ENCODE data around the gene PRAME.
A peak's percentile ranks its signal among the peaks of the same experiment; 100 is the strongest.

PRAME gene

DNA sequence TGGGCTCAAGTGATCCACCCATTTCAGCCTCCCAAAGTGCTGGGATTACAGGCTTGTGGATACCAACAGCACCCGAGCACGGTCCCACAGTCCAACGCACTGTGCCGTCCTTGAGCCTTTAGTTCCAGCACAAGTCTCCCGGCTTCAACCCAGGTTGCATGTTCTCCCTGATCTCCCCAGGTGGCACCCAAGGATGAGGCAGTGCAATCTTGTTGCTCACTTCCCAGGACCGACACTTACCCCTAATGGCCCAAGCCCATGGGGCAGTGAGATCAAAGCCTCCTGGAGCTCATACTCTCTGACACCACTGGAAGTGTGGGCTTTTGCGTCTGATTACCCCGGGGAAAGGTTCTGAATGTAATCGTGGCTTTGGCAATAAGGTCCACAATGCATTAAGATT, 3.5 kb downstream of the PRAME start:
- in situ Hi-C loops (cut with MboI; ENCODE audit: low pct_unique_long_range_greater_than_20kb, low sequenced_read_pairs) = loop anchor here (25.0 kb wide), 1 partner anchor 93 kb away; no protein-coding TSS in a partner anchor
- no peak for DNase-seq

DNA sequence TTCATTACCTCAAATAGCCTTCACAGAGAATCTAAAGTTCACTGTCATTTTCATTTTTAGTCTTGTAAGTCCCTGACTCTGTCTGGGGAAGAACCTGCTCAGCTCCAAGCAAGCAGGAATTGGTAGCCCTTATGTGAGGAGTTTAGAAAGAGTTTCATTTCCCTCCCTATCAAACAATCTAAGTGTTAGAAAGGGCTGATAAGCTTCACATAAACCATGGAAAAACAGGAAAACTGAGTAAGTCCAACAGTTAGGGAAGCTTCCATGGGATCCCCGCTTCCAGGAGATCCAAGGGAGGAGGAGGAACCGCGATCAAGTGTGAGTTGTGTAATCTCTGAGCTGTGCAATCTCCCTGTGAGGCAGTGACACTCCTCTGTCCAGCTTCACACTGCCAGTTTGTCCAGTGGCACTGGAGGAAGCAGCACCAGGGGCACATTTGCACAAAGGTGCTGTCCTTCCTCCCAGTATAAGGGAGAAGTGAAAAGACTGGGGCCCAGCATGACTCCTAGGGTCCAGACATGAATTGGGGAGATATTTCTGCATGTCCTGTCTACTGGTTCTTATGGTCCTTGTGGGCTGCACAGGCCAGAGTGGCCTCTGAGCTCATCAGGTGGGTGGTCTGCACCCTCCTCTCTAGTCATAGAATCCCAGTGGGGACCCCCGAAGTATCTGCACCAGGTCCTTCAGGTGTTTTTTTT, 4.3 kb downstream of the PRAME start:
- DNase-seq = no peak
- in situ Hi-C loops (cut with MboI; ENCODE audit: low pct_unique_long_range_greater_than_20kb, low sequenced_read_pairs) = loop anchor here (25.0 kb wide), 1 partner anchor 92 kb away; no protein-coding TSS in a partner anchor

DNA sequence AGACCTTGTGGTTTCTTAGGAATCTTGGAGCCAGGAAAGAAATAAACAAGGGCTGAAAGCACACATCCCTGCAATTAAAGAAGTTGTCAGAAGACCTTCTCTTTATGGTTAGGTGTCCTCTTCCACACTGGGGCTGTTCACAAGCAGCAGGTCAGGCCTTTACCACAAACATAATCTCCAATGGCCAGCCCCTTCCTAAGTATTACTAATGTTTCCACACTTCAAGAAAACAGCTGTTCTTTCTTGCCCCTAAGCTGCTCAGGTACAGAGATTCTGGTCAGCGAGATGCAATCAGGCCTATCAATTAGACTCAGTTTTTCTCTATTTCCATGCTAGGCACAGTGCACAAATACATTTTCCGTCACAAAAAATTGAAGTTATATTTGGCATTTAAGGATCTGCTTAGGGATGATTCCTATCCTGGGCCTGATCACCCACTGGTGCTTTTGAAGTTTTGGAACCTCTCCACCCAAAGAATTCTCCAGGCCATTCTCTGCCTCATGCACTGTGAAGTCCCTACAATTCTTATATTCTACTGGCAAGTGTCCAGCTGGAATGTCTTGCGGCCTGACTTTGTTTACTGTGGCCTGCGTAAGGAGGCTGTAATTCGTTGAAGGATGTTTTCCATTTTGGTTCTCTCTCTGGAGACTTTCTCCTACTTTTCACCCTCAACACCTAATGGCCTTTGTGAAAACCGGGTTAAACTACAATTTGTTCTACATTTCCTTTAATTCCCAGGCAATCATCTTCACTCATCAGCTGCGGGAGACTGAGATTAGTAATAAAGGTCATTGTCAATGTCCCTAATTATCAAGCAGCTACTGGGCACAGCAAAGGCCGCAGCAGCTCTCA, 5.1 kb downstream of the PRAME start:
- in situ Hi-C loops (cut with MboI; ENCODE audit: low pct_unique_long_range_greater_than_20kb, low sequenced_read_pairs) = loop anchor here (25.0 kb wide), 1 partner anchor 92 kb away; no protein-coding TSS in a partner anchor
- DNase-seq = no peak

DNA sequence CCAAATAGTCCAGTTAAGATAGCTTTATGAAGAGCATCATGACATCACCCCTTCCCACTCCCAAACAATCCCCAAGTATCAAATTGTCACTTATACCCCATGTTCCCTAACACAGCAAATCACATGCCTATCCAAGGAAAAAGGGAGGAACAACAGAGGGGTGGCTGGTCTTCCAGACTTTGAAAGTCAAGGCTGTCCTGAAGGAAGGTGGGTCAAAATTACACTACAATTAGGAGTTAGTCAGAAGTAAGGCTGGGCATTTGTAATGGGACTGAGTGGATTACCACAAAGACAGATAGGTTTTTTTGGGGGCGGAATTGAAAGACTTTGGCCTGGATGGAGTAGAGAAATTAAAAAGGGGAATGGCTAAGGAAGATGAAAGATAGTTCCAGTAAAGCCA, 5.9 kb downstream of the PRAME start:
- in situ Hi-C loops (cut with MboI; ENCODE audit: low pct_unique_long_range_greater_than_20kb, low sequenced_read_pairs) = loop anchor here (25.0 kb wide), 1 partner anchor 91 kb away; no protein-coding TSS in a partner anchor
- DNase-seq = no peak

DNA sequence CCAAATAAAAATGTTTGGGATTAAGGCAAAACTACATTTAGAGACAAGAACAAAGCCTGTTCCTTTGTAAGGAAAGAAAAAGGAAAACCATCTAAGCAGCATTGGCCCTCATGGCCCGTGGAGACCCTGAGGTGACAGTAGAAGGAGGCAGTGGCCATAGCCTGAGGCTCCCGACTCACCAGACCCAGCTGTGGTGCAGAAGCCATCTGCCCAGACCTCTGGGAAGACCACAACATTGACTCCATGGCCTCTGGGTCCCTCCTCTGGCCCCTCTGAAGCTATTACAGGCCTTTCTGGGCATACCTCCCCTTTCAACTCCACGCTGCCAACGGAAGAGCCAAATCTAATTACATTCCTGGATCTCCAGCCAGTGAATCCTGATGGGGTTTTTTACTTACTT, 6.4 kb downstream of the PRAME start:
- in situ Hi-C loops (cut with MboI; ENCODE audit: low pct_unique_long_range_greater_than_20kb, low sequenced_read_pairs) = loop anchor here (25.0 kb wide), 1 partner anchor 90 kb away; no protein-coding TSS in a partner anchor
- no peak for DNase-seq

DNA sequence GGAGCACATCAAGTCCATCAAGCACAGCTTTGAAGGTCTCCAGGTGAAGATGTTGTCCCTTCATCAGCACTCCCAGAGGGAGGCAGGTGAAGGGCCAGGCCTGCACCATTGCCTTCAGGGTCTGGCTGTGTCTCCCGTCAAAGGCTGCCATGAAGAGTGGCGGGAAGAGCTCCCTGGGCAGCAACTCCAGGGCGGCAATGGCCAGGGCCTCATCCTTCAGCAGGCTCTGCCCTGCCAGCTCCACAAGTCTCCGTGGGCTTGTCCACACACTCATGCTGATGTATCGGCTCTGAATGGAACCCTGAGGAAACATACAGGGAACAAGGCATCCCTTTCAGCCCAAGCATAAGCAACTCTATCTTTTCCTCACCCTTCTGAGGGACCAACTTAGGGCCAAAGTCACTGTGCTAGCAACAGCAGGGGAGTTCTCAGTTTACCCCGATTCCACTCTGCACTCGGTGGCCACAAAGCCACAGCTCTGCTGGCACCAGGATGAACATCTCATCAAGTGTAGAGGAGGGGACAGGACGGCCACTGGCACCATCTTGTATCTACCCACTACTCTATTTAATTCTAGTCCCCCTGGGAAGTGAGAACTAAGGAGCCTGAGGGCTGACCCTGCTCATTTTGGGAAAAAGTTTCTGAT, 8.2 kb downstream of the PRAME start:
- in situ Hi-C loops (cut with MboI; ENCODE audit: low pct_unique_long_range_greater_than_20kb, low sequenced_read_pairs) = loop anchor here (25.0 kb wide), 1 partner anchor 89 kb away; no protein-coding TSS in a partner anchor
- DNase-seq = no peak

DNA sequence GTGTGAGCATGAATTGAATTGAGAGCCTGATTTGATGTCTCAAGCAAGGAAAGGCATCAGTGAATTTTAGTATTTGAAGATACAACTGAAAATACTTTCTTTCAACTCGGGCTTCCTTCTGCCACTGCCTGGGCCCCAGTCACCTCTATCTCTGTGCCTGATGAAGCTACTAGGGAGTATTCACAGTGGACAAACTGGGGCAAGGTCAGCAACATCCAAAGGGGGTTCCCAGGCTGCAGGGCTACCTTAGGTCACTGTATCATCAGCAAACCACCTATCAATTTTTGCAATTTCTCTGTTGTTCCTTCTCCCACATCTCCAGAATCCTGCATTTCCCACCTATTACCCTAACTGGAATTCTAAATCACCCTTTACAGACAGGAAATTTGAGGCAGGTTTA, 10.2 kb downstream of the PRAME start:
- in situ Hi-C loops (cut with MboI; ENCODE audit: low pct_unique_long_range_greater_than_20kb, low sequenced_read_pairs) = no loop called here

DNA sequence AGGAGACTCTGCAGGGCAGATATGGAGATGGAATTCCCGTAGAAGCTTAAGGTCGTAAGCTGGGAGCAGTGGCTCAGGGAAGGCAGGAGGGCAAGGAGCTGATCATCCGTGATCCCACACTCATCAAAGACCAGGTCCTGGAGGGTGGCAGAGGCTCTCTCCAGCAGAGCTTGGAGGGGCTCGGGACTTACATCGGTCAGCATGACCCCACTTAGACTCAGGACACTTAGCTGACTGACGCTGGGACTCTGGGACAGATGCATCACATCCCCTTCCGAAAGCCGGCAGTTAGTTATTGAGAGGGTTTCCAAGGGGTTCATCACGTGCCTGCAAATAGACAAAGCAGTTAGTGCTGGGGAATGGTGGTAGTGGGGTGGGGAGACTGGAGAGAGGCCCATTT, 10.7 kb downstream of the PRAME start:
- DNase-seq = no peak
- in situ Hi-C loops (cut with MboI; ENCODE audit: low pct_unique_long_range_greater_than_20kb, low sequenced_read_pairs) = no loop called here

More for the DNA sequence above, 10.2 kb downstream of the PRAME start:
- no peak for DNase-seq

DNA sequence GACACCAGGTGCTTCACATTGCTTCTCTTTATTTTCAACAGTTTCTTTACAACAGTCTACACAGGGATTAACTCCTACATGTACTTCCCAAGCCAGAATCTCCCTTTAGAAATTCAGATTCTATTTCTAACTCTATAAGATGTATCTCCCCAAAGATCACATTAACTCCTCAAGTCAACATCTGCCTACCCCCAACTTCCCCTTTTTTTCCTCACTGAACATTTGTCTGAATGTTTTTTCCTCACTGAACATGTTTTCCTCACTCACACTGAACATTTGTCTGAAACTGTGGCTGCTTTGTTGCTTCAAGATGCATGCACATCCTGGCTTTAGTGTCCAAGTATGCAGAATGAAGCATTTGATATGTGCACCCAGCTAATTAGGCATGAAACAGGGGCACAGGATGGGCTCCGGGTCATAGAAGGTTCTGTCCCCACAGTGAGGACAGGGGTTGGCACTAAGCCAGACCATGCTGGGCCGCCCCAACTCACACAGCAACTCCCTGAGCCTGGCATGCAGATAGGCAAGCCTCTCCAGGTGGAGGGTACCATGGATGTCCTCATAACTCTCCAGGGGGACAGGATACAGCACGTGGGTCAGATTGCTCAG, 11.3 kb downstream of the PRAME start:
- peak; percentile 59 for DNase-seq
- in situ Hi-C loops (cut with MboI; ENCODE audit: low pct_unique_long_range_greater_than_20kb, low sequenced_read_pairs) = no loop called here

DNA sequence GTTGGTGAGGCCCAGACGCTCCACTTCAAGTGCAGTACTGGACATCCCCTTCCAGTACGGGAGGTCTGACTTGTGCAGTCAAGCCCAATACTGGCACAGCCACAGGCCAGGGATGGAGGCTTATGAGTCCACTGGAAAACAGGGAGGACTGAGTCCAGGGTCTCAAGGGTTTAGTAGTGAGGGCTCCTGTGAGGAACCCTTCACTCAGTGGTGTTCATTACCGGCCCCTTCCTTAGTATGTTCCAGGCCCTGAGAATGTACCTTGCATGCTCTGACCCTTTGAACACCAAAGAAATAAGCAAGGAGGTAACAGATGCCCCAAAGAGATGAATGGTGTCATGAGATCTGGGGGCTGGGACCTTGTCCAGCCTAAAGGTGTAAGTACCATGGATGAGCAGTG, 11.8 kb downstream of the PRAME start:
- DNase-seq = no peak
- in situ Hi-C loops (cut with MboI; ENCODE audit: low pct_unique_long_range_greater_than_20kb, low sequenced_read_pairs) = no loop called here

DNA sequence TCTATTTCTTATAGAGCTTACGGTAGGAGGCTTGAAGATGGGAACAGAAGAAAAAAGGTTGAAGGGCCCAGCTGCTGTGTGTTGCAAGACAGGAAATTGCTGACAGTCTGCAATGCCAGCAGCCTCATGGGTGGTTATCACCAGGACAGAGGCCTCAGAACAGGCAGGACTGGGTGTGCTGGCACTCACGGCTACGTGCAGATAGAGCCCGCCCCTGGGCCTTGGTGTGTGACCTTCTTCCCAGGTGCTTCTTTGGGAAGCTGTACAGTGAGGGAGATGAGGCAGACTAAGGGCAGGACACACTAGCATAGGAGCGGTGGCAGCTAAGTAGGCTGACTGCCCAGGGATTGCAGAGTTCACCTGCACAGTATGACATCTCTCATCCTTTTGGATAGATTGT, 12.6 kb downstream of the PRAME start:
- peak; percentile 41 for DNase-seq
- in situ Hi-C loops (cut with MboI; ENCODE audit: low pct_unique_long_range_greater_than_20kb, low sequenced_read_pairs) = no loop called here

DNA sequence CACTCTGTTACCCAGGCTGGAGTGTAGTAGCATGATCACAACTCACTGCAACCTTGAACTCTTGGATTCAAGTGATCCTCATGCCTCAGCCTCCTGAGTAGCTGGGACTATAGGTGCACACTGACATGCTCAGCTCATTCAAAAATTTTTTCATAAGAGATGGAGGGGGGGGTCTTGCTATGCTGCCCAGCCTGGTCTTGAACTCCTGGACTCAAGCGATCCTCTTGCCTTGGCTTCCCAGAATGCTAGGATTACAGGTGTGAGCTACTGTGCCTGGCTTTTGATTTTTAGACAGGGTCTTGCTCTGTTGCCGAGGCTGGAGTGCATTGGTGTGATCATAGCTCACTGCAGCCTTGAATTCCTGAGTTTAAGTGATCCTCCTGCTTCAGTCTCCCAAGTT, 14.0 kb downstream of the PRAME start:
- no peak for DNase-seq
- in situ Hi-C loops (cut with MboI; ENCODE audit: low pct_unique_long_range_greater_than_20kb, low sequenced_read_pairs) = no loop called here

DNA sequence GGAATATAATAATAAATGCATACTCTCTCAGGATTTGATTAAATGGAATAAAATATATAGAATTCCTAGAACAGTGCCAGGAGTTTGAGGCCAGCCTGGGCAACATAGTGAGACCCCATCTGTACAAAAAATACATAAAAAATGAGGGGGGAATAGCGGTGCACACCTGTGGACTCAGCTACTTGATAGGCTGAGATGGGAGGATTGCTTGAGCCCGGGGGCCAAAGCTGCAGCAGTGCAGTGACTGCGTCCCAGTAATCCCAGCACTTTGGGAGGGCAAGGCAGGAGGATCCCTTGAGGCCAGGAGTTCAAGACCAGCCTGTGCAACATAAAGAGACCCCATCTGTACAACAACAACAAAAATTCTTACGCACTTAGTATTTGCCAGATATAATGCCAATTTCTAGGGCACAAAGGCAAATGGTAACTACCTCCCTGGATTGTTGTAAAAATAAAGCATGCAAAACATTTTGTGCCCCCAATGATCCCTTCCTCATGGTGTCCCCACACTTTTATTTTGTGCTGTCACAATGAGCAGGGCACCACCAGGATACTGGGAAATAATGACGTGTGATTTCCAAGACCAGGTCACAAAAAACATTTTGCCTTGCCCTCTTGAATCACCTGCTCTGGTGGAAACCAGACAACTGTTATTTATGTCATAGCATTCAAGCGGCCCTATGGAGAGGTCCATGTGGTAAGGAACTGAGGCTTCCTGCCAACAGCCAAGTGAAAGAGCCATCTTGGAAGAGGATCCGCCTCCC, 20.7 kb downstream of the PRAME start:
- in situ Hi-C loops (cut with MboI; ENCODE audit: low pct_unique_long_range_greater_than_20kb, low sequenced_read_pairs) = no loop called here
- no peak for DNase-seq

DNA sequence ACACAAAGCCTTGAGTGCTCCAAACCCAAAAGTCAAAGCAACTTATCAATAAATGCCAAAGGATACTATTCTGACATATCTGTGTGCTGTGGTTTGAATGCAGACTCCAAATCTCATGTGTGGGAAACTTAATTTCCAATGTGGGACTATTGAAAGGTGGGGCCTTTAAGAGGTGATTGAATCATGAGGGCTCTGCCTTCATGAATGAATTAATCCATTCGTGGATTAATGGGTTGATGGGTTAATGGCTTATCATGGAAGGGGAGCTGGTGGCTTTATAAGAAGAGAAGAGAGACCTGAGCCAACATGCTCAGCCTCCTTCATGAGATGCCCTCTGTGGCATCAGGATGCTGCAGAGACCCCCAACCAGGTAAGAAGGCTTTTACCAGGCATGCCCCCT, 22.1 kb downstream of the PRAME start:
- in situ Hi-C loops (cut with MboI; ENCODE audit: low pct_unique_long_range_greater_than_20kb, low sequenced_read_pairs) = no loop called here
- DNase-seq = no peak

DNA sequence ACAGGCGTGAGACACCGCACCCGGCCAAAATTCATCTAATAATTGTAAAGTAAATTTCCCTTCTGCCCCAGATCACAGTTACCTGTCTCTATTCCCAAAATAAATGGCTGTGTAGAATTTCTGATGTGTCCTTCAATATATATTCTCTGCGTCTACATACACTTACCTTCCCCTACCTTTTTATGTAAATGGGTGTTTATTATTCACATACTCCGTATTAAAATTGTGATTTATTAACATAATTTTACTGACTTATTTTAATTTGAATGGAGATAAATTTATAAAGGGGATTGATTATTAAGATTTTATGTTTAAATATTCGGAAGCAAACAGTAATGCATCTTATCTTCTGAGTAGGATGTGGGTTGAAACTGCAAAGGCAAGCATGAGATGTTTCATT, 22.6 kb downstream of the PRAME start:
- DNase-seq = no peak
- in situ Hi-C loops (cut with MboI; ENCODE audit: low pct_unique_long_range_greater_than_20kb, low sequenced_read_pairs) = no loop called here

DNA sequence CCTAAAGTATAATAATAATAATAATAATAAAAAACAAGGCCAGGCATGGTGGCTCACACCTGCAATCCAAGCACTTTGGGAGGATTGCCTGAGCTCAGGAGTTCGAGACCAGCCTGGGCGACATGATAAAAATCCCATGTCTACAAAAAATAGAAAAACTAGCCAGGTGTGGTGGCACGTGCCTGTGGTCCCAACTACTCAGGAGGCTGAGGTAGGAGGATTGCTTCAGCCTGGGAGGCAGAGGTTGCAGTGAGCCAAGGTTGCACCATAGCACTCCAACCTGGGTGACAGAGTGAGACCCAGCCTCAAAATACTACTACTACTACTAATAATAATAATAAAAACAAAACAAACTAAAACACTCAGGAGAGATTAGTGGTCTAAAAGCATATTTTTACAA, 23.4 kb downstream of the PRAME start:
- no peak for DNase-seq
- in situ Hi-C loops (cut with MboI; ENCODE audit: low pct_unique_long_range_greater_than_20kb, low sequenced_read_pairs) = no loop called here

DNA sequence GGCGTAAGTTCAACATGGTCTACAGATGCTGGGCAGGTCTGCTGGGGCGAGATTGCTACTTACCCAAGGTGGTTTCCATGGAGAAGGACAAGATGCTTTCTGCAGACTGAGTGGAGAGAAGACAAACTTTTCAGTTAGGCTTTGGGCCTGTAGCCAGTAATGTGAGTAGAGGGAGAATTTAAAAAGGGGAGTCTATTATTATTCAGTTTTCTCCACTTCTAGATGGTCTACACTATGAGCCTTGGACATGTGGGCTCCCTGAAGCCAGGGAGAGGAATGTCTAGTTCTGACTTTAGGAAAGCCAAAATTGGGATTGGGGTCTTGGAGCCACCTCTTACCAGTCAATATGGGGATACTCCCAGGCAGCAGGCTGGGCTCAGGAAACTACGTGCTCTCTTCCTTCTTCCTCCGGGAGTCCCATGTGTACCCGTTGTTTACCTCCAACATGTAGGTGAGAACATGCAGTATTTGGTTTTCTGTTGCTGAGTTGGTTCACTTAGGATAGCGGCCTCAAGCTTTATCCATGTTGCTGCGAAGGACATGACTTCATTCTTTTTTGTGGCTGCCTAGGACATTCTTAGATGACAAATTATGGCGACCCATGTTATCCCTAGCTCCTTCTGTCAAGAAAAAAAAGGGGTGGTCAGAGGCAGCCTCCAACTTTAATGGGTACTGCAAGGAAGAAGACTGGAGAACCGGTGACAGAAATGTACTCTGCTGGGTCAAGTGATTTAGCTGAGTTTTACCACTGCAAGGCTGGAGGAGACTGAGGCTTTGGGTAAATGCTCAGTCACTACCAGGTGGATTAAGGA, 24.3 kb downstream of the PRAME start:
- in situ Hi-C loops (cut with MboI; ENCODE audit: low pct_unique_long_range_greater_than_20kb, low sequenced_read_pairs) = no loop called here
- no peak for DNase-seq

DNA sequence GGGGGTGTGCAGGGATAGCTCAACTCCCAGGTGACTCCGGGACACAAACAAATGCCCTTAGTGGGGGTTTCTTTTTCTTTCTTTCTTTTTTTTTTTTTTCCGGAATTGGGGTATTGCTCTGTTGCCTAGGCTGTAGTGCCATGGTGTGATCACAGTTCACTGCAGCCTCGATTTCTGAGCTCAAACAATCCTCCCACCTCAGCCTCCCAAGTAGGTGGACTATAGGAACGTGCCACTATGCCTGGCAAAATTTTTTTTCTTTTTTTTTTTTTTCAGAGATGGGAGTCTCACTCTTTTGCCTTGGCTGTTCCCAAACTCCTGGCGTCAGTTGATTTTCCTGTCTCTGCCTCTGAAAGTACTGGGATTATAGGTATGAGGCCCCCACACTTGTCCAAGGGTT, 25.2 kb downstream of the PRAME start:
- in situ Hi-C loops (cut with MboI; ENCODE audit: low pct_unique_long_range_greater_than_20kb, low sequenced_read_pairs) = no loop called here
- no peak for DNase-seq

All from KBM-7 (cell line).